Hepatocyte (in vitro differentiated cells): Measurements from ENCODE around the gene ZNF195. TPM values are rescaled to one million over a fixed set of nuclear protein-coding genes. Genes with fewer than 3 reads are reported as not detected.
"Not testable (repeated sequence)": the region's sequence is repeated elsewhere in the genome, so short reads cannot be mapped to it uniquely, and the experiment has no call there.

Experiments
- DNase-seq: peaks from one replicate; pipeline ENCODE4 v3.0.0-alpha.2; 2016; ENCODE audit warnings: low spot score
- H2AFZ ChIP-seq: fragments of 200-600 bp; sonication (generic); 2 replicates; pipeline ENCODE4 v1.6.0; 2016; ENCODE audit warnings: antibody characterized with exemption, mild to moderate bottlenecking
- H3K27ac ChIP-seq: fragments of 200-600 bp; sonication (generic); 2 replicates; pipeline ENCODE4 v1.5.1; 2016; ENCODE audit warnings: mild to moderate bottlenecking
- H3K27me3 ChIP-seq: fragments of 200-600 bp; sonication (generic); 2 replicates; pipeline ENCODE4 v1.6.1; 2016
- H3K36me3 ChIP-seq: fragments of 200-600 bp; sonication (generic); replicated peaks from 2 replicates; pipeline ENCODE4 v1.5.1; 2016; ENCODE audit warnings: low read depth; ENCODE audit not compliant: insufficient read depth
- H3K4me1 ChIP-seq: fragments of 200-600 bp; sonication (generic); 2 replicates; pipeline ENCODE4 v1.5.1; 2016; ENCODE audit warnings: mild to moderate bottlenecking, moderate library complexity; ENCODE audit not compliant: insufficient read depth
- H3K4me2 ChIP-seq: fragments of 200-600 bp; sonication (generic); 2 replicates; pipeline ENCODE4 v1.6.0; 2016
- H3K4me3 ChIP-seq: fragments of 200-600 bp; sonication (generic); 2 replicates; pipeline ENCODE4 v1.5.1; 2016; ENCODE audit warnings: mild to moderate bottlenecking
- H3K79me2 ChIP-seq: fragments of 200-600 bp; sonication (generic); 2 replicates; pipeline ENCODE4 v1.6.0; 2017; ENCODE audit warnings: mild to moderate bottlenecking
- H3K9me2 ChIP-seq: fragments of 200-600 bp; sonication (generic); replicated peaks from 2 replicates; pipeline ENCODE4 v1.6.0; 2017; ENCODE audit warnings: mild to moderate bottlenecking; ENCODE audit not compliant: insufficient read depth
- H3K9me3 ChIP-seq: fragments of 200-600 bp; sonication (generic); 2 replicates; pipeline ENCODE4 v1.5.1; 2016; ENCODE audit warnings: low read depth, mild to moderate bottlenecking
- H4K20me1 ChIP-seq: fragments of 200-600 bp; sonication (generic); 2 replicates; pipeline ENCODE4 v1.6.0; 2016; ENCODE audit warnings: mild to moderate bottlenecking; ENCODE audit not compliant: insufficient read depth, poor library complexity, severe bottlenecking
- CTCF ChIP-seq: fragments of 200-600 bp; sonication (generic); IDR thresholded peaks from 2 replicates; pipeline ENCODE4 v1.5.1; 2016; ENCODE audit warnings: antibody characterized with exemption, mild to moderate bottlenecking; ENCODE audit not compliant: poor library complexity
- WGBS: methylation state at CpG from one replicate; pipeline ENCODE4 v1.1.6; 2016; ENCODE audit warnings: low lambda C conversion rate; ENCODE audit errors: missing lambda C conversion rate; 5-methylcytosine and 5-hydroxymethylcytosine counted together
- polyA plus RNA-seq: library from polyadenylated mRNA; unstranded; fragments of >200 nt; fragmentation: Nextera tagmentation; extraction: Ambion mirVana; gene quantifications from 2 replicates; pipeline ENCODE4 v1.2.1, GENCODE V29; 2016
- total RNA-seq: library from RNA; depleted of rRNA; stranded (reverse); fragments of >200 nt; gene quantifications from 2 replicates; pipeline ENCODE4 v1.2.3, GENCODE V29; 2014

ZNF195 gene
- total and polyA plus RNA-seq, 2 experiments from 2014 or later: 27.5 to 44.1 TPM

DNA sequence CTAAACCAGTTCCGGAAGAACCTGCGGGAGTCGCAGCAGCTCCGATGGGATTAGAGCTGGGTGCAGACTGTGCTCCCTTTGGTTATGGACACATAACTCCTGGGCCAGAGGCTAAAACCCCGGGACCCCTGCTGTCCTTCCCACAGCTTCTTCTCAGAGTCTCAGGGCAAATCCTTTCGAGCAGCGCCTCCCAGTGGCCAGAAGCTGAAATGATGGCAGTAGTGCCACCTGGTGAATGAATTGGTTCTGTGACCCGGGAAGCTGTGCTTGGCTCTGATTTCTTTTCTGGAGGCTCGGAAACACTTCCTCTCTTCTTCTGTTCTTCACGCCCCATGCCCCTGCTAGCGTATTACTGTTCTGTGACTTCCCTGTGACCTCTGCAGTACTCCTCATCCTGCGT, 29.8 kb upstream of the ZNF195 start:
- H3K4me2 ChIP-seq, H3K27ac ChIP-seq, H3K9me3 ChIP-seq, H4K20me1 ChIP-seq, H3K79me2 ChIP-seq, H3K36me3 ChIP-seq, H3K27me3 ChIP-seq, H3K4me1 ChIP-seq, H3K4me3 ChIP-seq, H3K9me2 ChIP-seq, H2AFZ ChIP-seq: not testable (repeated sequence)
- DNase-seq: peak; percentile 69
- peak; percentile 86 for TF ChIP-seq CTCF
- 34% methylated on average over 12 of the region's 12 CpGs for WGBS

GRCh38 chr11:3408058-3408605, 29.2 kb upstream of the ZNF195 start:
- not testable (repeated sequence) for H3K9me3 ChIP-seq, H3K4me2 ChIP-seq, H2AFZ ChIP-seq, H3K9me2 ChIP-seq, H3K4me3 ChIP-seq, H3K27ac ChIP-seq, H3K79me2 ChIP-seq, H3K4me1 ChIP-seq, H3K36me3 ChIP-seq, H3K27me3 ChIP-seq, H4K20me1 ChIP-seq, DNase-seq
- WGBS: 85% methylated on average over 8 of the region's 8 CpGs

- not testable (repeated sequence) for H4K20me1 ChIP-seq, H3K4me2 ChIP-seq, H3K36me3 ChIP-seq, H3K9me3 ChIP-seq, H3K4me3 ChIP-seq, H3K79me2 ChIP-seq, H3K4me1 ChIP-seq, H3K9me2 ChIP-seq, H3K27me3 ChIP-seq, H3K27ac ChIP-seq, H2AFZ ChIP-seq, DNase-seq
- 86% methylated on average over 9 of the region's 9 CpGs for WGBS
Observed at GRCh38 chr11:3406937-3407336, 28.0 kb upstream of the ZNF195 start.

GRCh38 chr11:3406223-3406875, 27.4 kb upstream of the ZNF195 start:
- H3K4me3 ChIP-seq, H3K36me3 ChIP-seq, DNase-seq, H2AFZ ChIP-seq, H3K27me3 ChIP-seq, H3K4me2 ChIP-seq, H3K79me2 ChIP-seq, H3K9me3 ChIP-seq, H3K9me2 ChIP-seq, H3K27ac ChIP-seq, H3K4me1 ChIP-seq, H4K20me1 ChIP-seq: not testable (repeated sequence)
- WGBS: 82% methylated on average over 17 of the region's 17 CpGs

DNA sequence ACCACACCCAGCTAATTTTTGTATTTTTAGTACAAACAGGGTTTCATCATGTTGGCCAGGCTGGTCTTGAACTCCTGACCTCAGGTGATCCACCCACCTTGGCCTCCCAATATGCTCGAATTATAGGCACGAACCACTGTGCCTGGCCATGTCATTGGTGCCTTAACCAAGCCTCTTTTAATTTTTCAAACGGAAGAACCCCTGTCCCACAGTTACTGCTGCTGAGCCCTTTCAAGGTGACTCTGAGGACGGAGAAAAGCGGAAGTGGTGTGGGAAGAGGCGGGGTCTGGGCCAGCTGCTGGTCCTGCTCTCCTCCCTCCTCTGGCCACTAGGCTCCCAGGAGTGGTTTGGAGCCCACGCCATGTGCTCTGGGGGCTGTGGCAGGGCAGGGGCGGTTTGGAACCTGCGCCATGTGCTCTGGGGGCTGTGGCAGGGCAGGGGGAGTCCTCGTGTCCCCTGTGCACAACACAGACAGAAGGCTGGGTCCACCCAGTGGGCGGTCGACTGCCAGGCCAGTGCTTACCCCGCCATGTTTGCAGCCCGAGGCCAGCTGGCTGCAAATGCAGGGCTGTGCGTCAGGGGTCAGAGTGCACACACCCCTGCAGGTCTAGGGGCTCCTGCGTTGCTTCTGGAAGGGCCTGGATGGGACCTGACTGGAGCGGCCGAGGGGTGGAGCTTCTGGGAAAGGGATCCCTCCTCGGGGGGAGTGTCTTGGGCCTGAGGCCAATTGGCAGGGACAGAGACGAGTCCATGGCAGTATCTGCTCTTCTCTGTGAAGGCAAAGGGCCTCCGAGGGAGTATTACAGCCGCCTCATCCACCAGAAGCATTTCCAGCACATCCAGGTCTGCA, 25.4 kb upstream of the ZNF195 start:
- H3K9me2 ChIP-seq, H3K36me3 ChIP-seq: not testable (repeated sequence)
- 88% methylated on average over 20 of the region's 22 CpGs for WGBS

GRCh38 chr11:3402861-3403250, 23.9 kb upstream of the ZNF195 start:
- not testable (repeated sequence) for H3K4me2 ChIP-seq, H3K9me3 ChIP-seq, DNase-seq, H3K27me3 ChIP-seq, H3K36me3 ChIP-seq, H2AFZ ChIP-seq, H3K4me1 ChIP-seq, H4K20me1 ChIP-seq, H3K4me3 ChIP-seq, H3K79me2 ChIP-seq, H3K9me2 ChIP-seq, H3K27ac ChIP-seq
- WGBS: 96% methylated on average over 8 of the region's 8 CpGs

More for the DNA sequence above, 25.4 kb upstream of the ZNF195 start:
- not testable (repeated sequence) for H3K4me2 ChIP-seq, H3K9me3 ChIP-seq, DNase-seq, H2AFZ ChIP-seq, H4K20me1 ChIP-seq, H3K79me2 ChIP-seq, H3K27ac ChIP-seq, H3K4me1 ChIP-seq, H3K4me3 ChIP-seq, H3K27me3 ChIP-seq

DNA sequence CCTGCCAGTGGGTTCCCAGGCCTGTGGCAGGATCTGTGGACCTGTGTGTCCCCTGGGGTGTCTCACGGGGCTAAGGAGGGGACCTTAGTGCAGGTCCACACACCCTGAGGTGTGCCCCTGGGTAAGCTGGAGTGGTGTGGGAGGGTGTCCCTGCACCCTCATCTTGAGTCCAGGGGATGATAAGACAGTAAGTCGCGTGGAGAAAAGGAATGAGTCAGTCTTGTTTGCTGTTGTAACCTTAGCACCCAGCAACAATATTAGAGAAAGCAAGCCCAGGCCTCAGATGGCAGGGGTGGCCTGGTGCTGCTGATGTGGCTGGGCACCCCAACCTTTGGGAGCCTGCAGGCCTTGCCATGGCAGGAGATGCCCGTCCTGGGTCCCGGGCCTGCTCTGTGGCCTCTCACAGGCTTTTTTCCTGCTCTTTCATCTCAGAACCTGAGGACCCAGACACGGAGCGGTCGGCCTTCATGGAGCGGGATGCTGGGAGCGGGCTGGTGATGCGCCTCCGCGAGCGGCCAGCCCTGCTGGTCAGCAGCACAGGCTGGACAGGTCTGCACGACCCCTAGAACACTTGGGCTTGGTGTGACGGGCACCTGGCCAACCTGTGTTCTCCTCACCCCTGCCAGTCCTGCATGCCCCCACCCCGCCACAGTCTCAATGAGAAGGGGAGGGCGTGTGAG, 23.4 kb upstream of the ZNF195 start:
- H3K36me3 ChIP-seq, H3K9me2 ChIP-seq, H3K4me2 ChIP-seq, H3K27me3 ChIP-seq, H3K4me1 ChIP-seq, H3K79me2 ChIP-seq, H4K20me1 ChIP-seq, H3K4me3 ChIP-seq, H3K9me3 ChIP-seq, DNase-seq, H2AFZ ChIP-seq, H3K27ac ChIP-seq: not testable (repeated sequence)
- WGBS: 95% methylated on average over 10 of the region's 18 CpGs

DNA sequence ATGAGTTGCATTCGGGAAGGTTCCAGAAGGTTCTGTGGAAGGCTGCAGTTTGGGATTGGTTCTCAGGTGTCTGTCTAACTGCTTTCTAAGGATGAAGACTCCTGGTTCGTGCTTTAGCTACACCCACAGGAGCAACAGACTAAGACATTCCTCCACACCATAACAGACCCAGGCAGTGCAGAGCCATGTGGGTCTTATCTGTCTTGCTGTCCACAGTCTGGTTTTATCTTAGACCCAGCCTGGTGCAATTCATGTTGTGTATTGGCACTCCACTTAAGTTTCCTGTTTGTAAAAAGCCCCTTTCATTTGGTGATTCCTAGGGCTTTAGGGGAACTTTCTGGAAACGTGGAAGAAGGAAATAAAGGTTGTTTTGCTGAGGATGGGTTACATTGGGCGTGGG, 22.1 kb upstream of the ZNF195 start:
- not testable (repeated sequence) for H3K9me3 ChIP-seq, H3K9me2 ChIP-seq, H3K36me3 ChIP-seq, H2AFZ ChIP-seq, H3K4me3 ChIP-seq, H3K4me1 ChIP-seq, DNase-seq, H3K27me3 ChIP-seq, H4K20me1 ChIP-seq, H3K27ac ChIP-seq, H3K4me2 ChIP-seq, H3K79me2 ChIP-seq
- 76% methylated on average over 4 of the region's 4 CpGs for WGBS
